Measurements from ENCODE around the gene C10orf143.

The C10orf143 gene

DNA sequence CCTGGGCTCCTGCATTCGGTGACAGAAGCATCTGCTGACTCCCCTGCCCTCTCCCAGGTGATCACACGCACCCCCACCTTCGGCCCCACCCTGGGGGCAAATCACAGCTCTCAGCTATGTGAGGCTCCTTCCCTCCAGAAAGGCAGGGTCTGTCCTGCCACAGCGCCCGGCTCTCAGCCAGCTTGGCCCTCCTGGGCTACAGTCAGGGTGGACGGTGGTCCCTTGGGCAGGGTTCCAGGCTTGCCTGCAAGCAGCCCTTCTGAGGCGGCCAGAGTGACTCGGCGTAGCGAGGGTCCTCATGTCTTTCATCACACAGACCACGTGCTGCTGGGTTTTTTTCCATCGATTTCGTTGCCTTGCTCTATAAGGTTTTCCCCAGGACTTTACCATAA, 93.0 kb downstream of the C10orf143 start:
- DNase-seq: no peak
- in situ Hi-C loops (cut with HindIII; ENCODE audit: low pct_ligation_motif_present, low sequenced_read_pairs): no loop called here
- no peak overlapping the region for H3K27ac ChIP-seq
- H3K4me3 ChIP-seq (ENCODE audit: low read depth, low read length): no peak overlapping the region
- no peak for TF ChIP-seq CTCF (IDR thresholded peaks at IDR 0.05; ENCODE audit: low read depth, low read length, missing control alignments)
- no peaks in the 10 kb centered on the region for H3K27me3 ChIP-seq (replicated peaks)
- H3K36me3 ChIP-seq (replicated peaks): no peaks in the 10 kb centered on the region

DNA sequence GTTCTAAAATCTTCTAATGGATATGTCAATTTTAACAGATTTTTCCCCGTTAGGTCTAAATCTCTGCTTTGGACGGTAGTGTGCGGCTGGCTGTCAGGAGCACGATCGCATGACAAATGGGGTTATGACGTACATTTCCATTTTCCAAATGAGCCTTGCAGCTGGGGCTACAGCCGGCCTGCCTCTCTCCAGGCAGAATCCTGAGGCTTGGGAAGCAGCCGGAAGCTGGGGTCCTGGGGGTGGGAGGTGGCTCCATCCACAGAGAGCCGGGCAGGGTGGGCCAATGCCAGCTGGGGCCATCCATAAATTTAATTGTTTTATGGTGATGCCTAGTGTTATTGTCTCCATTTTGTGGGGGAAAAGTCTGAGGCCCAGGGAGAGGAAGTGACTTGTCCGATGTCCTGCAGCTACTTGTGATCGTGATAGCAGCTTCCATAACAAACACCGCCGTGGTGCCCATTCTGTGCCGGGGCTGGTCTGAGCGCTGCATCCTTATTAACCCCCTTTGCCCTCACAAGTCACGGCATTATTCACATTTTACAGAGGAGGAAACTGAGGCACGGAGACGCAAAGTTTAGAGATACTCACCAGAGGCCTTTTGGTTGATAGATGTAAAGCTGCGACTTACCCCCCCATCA, 93.5 kb downstream of the C10orf143 start:
- TF ChIP-seq CTCF (IDR thresholded peaks at IDR 0.05; ENCODE audit: low read depth, low read length, missing control alignments): no peak
- Histone ChIP-seq H3K27ac (no peak overlapping the region), H3K4me3 (ENCODE audit: low read depth, low read length) (no peak overlapping the region), H3K27me3 (replicated peaks) (no peaks in the 10 kb centered on the region), H3K36me3 (replicated peaks) (no peaks in the 10 kb centered on the region)
- in situ Hi-C loops (cut with HindIII; ENCODE audit: low pct_ligation_motif_present, low sequenced_read_pairs): no loop called here
- no peak for DNase-seq

- H3K36me3 ChIP-seq (replicated peaks): no peaks in the 10 kb centered on the region
- no peaks in the 10 kb centered on the region for H3K27me3 ChIP-seq (replicated peaks)
- H3K4me3 ChIP-seq (ENCODE audit: low read depth, low read length): no peak overlapping the region
- no peak for TF ChIP-seq CTCF (IDR thresholded peaks at IDR 0.05; ENCODE audit: low read depth, low read length, missing control alignments)
- in situ Hi-C loops (cut with HindIII; ENCODE audit: low pct_ligation_motif_present, low sequenced_read_pairs): no loop called here
- H3K27ac ChIP-seq: no peak overlapping the region
- no peak for DNase-seq
Measured at GRCh38 chr10:130016095-130016494, 94.5 kb downstream of the C10orf143 start.

GRCh38 chr10:130015075-130015695, 95.4 kb downstream of the C10orf143 start:
- no peaks in the 10 kb centered on the region for H3K27me3 ChIP-seq (replicated peaks)
- no peak for TF ChIP-seq CTCF (IDR thresholded peaks at IDR 0.05; ENCODE audit: low read depth, low read length, missing control alignments)
- no peak overlapping the region for H3K27ac ChIP-seq
- H3K4me3 ChIP-seq (ENCODE audit: low read depth, low read length): no peak overlapping the region
- no peak for DNase-seq
- no peaks in the 10 kb centered on the region for H3K36me3 ChIP-seq (replicated peaks)
- in situ Hi-C loops (cut with HindIII; ENCODE audit: low pct_ligation_motif_present, low sequenced_read_pairs): no loop called here

GRCh38 chr10:130014263-130015074, 96.2 kb downstream of the C10orf143 start:
- no peak for TF ChIP-seq CTCF (IDR thresholded peaks at IDR 0.05; ENCODE audit: low read depth, low read length, missing control alignments)
- Histone ChIP-seq H3K36me3 (replicated peaks) (no peaks in the 10 kb centered on the region), H3K27me3 (replicated peaks) (no peaks in the 10 kb centered on the region), H3K27ac (no peak overlapping the region), H3K4me3 (ENCODE audit: low read depth, low read length) (no peak overlapping the region)
- in situ Hi-C loops (cut with HindIII; ENCODE audit: low pct_ligation_motif_present, low sequenced_read_pairs): no loop called here
- no peak for DNase-seq

All from brain microvascular endothelial cell (primary cell).